ENCODE results near the gene C16orf96. TPM values are rescaled to one million over a fixed set of nuclear protein-coding genes. Genes with fewer than 3 reads are reported as not detected.

The C16orf96 gene
- total RNA-seq, 1 donor, result not detected

- TF ChIP-seq CTCF (IDR thresholded peaks at IDR 0.05; ENCODE audit: insufficient read depth, low read depth, low read length), result no peak
- no peak overlapping the region for H3K4me3 ChIP-seq (ENCODE audit: low read depth, low read length)
- no peak for DNase-seq (ENCODE audit: low read depth)
Observed at GRCh38 chr16:4641306-4641687, 85.2 kb downstream of the C16orf96 start.

DNA sequence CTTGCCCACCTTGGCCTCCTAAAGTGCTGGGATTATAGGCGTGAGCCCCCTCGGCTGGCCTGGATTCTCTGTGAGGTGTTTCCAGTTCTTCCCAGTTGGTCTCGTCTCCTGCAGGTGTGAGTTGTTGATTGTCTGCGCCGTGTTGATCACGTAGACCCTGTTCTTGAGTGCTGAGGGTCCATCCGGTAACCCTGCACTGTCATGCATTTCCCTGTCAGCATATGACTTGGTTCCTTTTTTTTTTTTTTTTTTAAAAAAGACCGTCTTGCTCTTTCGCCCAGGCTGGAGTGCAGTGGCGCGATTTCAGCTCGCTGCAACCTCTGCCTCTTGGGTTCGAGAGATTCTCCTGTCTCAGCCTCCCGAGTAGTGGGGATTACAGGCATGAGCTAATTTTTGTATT, 85.8 kb downstream of the C16orf96 start:
- no peak overlapping the region for H3K4me3 ChIP-seq (ENCODE audit: low read depth, low read length)
- no peak for TF ChIP-seq CTCF (IDR thresholded peaks at IDR 0.05; ENCODE audit: insufficient read depth, low read depth, low read length)
- no peak for DNase-seq (ENCODE audit: low read depth)

DNA sequence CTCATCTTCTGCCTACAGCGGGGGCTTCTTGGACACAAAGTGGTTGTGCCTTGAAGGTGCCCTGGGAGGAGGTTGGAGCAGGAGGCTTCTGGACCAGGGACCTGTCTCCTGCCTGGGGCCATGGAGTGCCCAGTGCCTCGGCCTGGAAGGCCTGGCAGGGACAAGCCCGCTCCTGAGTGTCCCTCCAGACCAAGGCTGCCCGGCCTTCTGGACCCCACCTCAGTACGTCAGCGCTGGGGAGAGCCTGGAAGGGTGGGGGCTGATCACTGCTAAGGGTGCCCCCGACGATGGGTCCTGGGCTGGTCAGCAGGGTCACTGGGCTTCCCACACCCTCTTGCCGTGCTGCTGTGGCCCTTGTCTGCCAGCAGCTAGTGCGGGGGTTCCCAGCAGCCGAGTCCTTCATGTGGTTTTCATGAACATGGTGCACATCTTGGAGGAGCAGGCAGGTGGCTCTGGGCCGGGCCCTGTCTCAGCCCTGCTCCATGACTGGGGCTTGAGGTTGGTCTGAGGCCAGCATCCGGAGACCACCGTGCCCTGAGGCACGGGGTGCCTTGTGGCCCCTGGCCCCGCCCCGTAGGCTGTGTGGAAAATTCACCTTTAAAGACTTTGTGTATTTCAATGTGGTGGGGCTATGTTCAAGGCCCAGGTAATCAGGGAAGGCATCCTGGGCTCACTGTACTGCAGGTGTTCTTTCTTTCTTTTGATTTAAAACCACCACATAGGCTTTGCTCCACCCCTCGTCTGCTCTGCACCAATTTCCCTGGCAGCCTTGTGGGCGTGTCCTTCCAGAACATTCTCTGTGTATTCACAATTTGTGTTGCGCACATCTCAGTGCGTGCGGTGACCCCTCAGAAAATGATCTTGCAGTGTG, 90.9 kb downstream of the C16orf96 start:
- DNase-seq (ENCODE audit: low read depth), result no peak
- H3K4me3 ChIP-seq (ENCODE audit: low read depth, low read length), result no peak overlapping the region
- no peak for TF ChIP-seq CTCF (IDR thresholded peaks at IDR 0.05; ENCODE audit: insufficient read depth, low read depth, low read length)

DNA sequence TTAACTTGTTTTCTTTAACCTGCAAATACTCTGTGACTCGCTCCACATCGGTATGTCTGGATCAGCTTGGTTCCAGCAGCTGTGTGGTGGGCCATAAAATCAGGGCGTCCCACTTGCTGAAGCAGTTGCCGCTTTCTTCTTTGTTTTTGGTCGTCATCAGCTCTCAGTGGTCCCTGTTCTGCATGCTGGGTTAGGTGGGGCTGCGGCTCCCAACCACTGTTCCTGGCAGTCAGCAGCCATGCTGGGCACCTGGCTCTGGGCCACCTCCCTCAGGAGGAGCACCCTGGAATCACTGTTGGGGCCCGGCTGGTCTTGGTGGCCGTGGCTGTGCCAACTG, 91.5 kb downstream of the C16orf96 start:
- TF ChIP-seq CTCF (IDR thresholded peaks at IDR 0.05; ENCODE audit: insufficient read depth, low read depth, low read length), result no peak
- DNase-seq (ENCODE audit: low read depth), result no peak
- H3K4me3 ChIP-seq (ENCODE audit: low read depth, low read length), result no peak overlapping the region

DNA sequence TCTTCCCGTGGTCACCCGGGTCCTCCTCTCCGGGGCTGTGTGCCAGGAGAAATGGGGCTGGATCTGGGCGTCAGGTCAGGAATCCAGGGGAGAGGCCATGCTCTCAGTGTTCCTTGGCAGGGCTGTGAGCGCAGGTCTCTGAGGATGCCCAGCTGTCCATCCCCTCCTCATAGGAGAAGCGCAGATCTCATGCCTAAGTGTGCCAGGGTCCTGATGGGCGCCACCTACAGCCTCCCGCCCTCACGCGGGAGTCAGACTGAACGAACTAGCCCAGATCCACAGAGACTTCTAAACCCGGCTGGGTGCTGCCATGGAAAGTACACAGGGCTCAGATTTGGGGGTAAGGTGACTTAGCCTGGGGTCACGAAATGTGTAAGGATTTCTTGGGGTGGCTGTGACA, 92.8 kb downstream of the C16orf96 start:
- no peak for TF ChIP-seq CTCF (IDR thresholded peaks at IDR 0.05; ENCODE audit: insufficient read depth, low read depth, low read length)
- DNase-seq (ENCODE audit: low read depth), result no peak
- no peak overlapping the region for H3K4me3 ChIP-seq (ENCODE audit: low read depth, low read length)

- no peak for DNase-seq (ENCODE audit: low read depth)
- no peak for TF ChIP-seq CTCF (IDR thresholded peaks at IDR 0.05; ENCODE audit: insufficient read depth, low read depth, low read length)
- no peak overlapping the region for H3K4me3 ChIP-seq (ENCODE audit: low read depth, low read length)
Observed at GRCh38 chr16:4649744-4650442, 93.8 kb downstream of the C16orf96 start.

Small RNA genes within 50 kb of the gene (small RNA-seq; reads per million reads assigned to genes)
- not detected for gene RN7SL850P

Other genes starting within 250 kb of the C16orf96 start
- 4.3 and 4.8 TPM in 2 replicates for gene GLIS2, start 240.3 kb upstream of the C16orf96 start, total RNA-seq
- 19.9 and 23.5 TPM in 2 replicates for gene PAM16, start 205.0 kb upstream of the C16orf96 start, total RNA-seq
- gene VASN, start 184.5 kb upstream of the C16orf96 start, total RNA-seq, result 133 and 180 TPM in 2 replicates
- 9.9 and 18.0 TPM in 2 replicates for gene CORO7, start 139.7 kb upstream of the C16orf96 start, total RNA-seq
- gene DNAJA3, start 130.5 kb upstream of the C16orf96 start, total RNA-seq, result 36.4 and 50.1 TPM in 2 replicates
- 54.4 and 99.5 TPM in 2 replicates for gene NMRAL1, start 81.7 kb upstream of the C16orf96 start, total RNA-seq
- gene HMOX2, start 79.9 kb upstream of the C16orf96 start, total RNA-seq, result 52.5 and 57.9 TPM in 2 replicates
- 10.6 and 16.8 TPM in 2 replicates for gene CDIP1, start 17.6 kb upstream of the C16orf96 start, total RNA-seq
- 6.9 and 10.3 TPM in 2 replicates for gene UBALD1, start 58.5 kb downstream of the C16orf96 start, total RNA-seq
- gene MGRN1, start 68.5 kb downstream of the C16orf96 start, total RNA-seq, result 43.2 and 44.5 TPM in 2 replicates
- 28.5 and 31.2 TPM in 2 replicates for gene NUDT16L1, start 137.2 kb downstream of the C16orf96 start, total RNA-seq
- gene ANKS3, start 177.9 kb downstream of the C16orf96 start, total RNA-seq, result 25.4 and 33.2 TPM in 2 replicates
- 1.3 and 1.7 TPM in 2 replicates for gene DNAAF8, start 178.2 kb downstream of the C16orf96 start, total RNA-seq
- 12.5 and 12.6 TPM in 2 replicates for gene ZNF500, start 210.8 kb downstream of the C16orf96 start, total RNA-seq
- gene SEPTIN12, start 232.0 kb downstream of the C16orf96 start, total RNA-seq, result not detected in 2 replicates
- gene SMIM22, start 239.0 kb downstream of the C16orf96 start, total RNA-seq, result not detected in 2 replicates
- 20.7 and 24.5 TPM in 2 replicates for gene ROGDI, start 246.3 kb downstream of the C16orf96 start, total RNA-seq

Data from fibroblast of villous mesenchyme (primary cell).